HT-29 (cell line): Measurements from ENCODE around the gene BTNL9. TPM values are rescaled to one million over a fixed set of nuclear protein-coding genes. Genes with fewer than 3 reads are reported as not detected.
"Not testable (repeated sequence)": the region's sequence is repeated elsewhere in the genome, so short reads cannot be mapped to it uniquely, and the experiment has no call there.

ENCODE experiments used
- DNase-seq: peaks from one replicate; pipeline ENCODE4 v3.0.0-alpha.2; 2015; ENCODE audit warnings: low spot score
- total RNA-seq: library from RNA; depleted of rRNA; stranded (reverse); fragments of >200 nt; shearing (Covaris generic); gene quantifications from 2 replicates; pipeline ENCODE4 v1.2.3, GENCODE V29; 2014

Gene BTNL9
- total RNA-seq, 1 experiment from 2014 or later: 32.4 TPM

DNA sequence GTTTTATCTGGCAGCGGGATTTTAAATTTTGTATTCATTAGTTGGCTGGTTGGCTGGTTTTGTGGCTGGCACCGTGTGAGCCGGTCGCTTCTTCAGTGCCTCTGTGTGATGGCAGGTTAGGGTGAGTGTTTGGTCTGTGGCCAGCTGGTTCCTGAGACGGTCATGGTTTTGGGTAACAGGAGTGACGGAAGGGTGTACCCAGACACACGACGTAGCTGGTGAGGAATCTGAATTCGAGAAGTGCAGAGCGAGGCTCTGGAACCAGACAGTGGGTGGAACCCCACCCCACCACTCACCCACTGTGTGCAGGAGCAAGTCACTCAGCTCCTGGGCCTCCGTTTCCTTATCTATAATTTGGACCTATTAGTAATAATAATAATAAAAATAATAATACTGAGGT, 2.7 kb downstream of the BTNL9 start:
- DNase-seq: no peak

DNA sequence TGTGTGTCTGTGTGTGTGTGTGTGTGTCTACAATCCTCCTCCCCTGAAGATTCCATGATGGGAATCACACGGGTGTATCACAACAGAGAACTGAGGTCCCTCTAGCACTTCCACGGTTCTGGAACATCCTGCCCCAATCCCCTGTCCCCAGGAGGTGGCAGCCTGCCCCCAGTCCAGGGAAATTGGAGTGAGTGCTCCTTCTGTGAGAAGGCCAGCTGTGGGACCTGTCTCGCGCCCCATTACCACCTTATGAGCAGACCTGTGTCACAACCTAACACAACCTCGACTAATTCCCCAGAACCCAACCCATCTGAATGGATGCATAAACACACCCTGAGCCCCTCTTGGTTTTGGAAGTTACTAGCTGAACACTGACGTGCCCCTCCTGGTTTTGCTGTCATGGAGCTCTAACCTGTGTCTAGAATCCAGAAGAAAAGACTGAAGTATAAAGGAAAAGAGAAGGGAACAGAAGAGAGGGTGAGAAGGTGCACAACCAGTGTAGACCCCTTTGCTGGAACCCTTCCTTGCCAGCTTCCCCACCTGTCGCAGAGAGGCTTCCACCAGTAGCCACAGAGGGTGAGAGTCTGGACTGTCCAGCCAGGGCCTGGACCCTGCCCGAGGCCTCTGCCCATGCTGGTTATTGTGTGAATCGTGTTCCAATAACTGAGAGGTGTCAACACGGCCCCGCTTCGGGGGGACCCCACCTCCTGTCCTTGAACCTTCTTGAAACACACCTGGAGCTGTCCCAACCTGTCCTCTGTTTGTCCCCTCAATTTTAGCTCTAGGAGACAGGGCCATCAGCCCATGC, 3.4 kb downstream of the BTNL9 start:
- peak; percentile 36 for DNase-seq

- DNase-seq: no peak
These were observed 4.1 kb downstream of the BTNL9 start for GRCh38 chr5:181044093-181044599.

- peak; percentile 49 for DNase-seq
These were observed 4.7 kb downstream of the BTNL9 start for GRCh38 chr5:181044662-181045305.

DNA sequence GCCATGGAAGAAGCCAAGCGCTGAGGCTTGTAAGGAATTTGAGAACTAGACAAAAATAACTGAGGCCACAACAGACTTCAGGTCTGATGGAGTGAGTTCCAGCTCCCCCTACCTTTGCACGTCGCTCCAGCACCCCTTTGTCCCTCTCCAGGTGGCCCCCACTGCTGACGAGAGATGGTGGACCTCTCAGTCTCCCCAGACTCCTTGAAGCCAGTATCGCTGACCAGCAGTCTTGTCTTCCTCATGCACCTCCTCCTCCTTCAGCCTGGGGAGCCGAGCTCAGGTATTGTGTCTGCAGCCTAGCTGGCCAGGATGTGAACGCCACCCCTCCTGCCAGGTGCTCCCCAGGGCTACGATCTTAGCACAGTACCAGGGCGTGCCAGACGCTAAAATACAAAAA, 5.2 kb downstream of the BTNL9 start:
- peak; percentile 74 for DNase-seq

DNA sequence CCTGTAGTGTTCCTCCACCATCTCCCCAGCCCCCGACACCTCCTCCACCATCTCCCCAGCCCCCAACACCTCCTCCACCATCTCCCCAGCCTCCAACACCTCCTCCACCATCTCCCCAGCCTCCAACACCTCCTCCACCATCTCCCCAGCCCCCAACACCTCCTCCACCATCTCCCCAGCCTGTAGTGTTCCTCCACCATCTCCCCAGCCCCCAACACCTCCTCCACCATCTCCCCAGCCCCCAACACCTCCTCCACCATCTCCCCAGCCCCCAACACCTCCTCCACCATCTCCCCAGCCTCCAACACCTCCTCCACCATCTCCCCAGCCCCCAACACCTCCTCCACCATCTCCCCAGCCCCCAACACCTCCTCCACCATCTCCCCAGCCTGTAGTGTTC, 5.8 kb downstream of the BTNL9 start:
- not testable (repeated sequence) for DNase-seq

GRCh38 chr5:181047288-181047687, 7.2 kb downstream of the BTNL9 start:
- DNase-seq: no peak

- no peak for DNase-seq
These were observed 7.9 kb downstream of the BTNL9 start for GRCh38 chr5:181047921-181048320.

GRCh38 chr5:181050016-181050415, 9.9 kb downstream of the BTNL9 start:
- DNase-seq: no peak

GRCh38 chr5:181051841-181052671, 12.0 kb downstream of the BTNL9 start:
- DNase-seq: peak; percentile 12

DNA sequence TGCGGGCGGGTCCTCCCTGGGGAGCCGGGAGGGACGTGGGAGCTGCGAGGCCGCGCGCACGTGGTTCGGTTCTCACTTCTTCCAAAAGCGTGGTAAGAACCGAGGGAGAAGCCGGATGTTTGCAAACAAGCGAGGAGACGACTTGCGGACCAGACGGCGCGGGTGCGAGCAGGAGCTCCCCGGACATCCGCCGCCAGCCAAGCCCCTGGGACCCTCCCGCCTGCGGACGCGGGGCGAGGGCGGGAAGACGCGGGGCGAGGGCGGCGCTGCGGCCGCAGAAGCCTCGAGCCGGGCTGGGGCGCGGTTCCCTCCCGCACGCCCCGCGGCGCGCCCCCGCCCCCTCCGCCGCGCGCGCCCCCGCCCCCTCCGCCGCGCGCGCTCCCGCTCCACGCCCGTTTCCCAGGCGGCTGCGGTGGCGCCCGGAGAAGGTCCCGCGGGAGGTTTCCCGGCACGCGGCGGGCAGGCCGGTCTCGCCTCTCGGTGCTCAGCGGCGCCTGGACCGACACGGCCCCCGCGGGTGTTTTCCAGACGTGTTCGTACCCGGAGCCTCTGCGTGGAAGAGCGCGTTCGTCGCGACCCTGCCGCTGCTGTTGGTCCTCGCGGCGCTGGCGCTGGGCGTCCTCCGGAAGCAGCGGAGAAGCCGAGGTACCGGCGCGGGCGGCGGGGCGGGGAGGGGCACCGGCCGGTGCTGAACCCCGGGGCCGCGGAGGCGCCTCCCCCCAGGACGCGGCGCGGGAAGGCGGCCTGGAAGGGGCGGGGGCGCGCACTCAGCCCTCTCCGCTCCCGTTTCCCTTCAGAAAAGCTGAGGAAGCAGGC, 12.8 kb downstream of the BTNL9 start:
- peak; percentile 50 for DNase-seq

GRCh38 chr5:181053488-181054121, 13.5 kb downstream of the BTNL9 start:
- DNase-seq: peak; percentile 54

- no peak for DNase-seq
These were observed 14.1 kb downstream of the BTNL9 start for GRCh38 chr5:181054138-181054537.

DNA sequence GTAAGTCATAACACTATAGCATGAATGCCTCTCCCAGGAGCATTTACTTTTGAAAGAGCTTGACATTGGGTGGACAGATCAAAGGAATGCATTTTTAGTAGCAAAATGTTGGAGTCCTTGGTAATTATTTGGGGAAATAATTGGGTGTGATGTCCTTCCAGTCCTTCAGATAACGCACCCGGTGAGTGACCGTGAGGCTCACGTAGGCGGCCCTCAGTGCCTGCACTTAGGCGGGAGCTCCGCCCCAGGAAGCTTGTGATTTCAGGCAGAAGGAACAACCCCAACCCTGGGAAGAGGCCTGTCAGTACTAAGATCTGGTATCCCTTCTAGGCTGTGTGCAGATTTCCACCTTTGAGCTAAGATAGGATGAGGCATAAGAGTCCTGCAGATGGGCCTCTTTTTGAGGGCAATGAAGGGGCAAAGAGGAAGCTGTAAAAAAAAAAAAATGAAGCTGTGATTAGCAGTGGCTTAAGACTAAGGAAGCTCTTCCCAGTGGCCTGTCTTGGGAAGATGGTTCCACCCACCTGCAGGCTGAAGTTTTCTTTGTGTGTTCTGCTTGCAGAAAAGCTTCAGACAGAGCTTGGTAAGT, 14.9 kb downstream of the BTNL9 start:
- no peak for DNase-seq

DNA sequence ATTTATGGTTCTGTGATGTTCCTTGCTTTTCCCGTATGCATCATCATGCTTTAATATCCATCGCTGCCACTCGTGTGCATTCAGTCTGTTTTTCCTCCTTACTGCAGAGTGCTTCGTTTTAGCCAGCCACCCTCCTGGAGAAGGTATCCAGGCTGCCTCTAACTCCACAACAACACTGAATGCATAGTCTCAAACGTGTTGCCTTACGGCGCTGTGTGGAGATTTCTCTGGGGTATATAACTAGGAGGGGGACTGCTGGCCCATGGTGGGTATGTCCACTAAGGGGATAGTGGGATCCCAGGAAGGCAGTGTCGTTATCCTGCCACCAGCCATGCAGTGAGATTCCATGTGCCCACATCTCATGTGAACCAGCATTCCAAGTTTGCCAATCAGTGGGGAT, 16.4 kb downstream of the BTNL9 start:
- DNase-seq: no peak

DNA sequence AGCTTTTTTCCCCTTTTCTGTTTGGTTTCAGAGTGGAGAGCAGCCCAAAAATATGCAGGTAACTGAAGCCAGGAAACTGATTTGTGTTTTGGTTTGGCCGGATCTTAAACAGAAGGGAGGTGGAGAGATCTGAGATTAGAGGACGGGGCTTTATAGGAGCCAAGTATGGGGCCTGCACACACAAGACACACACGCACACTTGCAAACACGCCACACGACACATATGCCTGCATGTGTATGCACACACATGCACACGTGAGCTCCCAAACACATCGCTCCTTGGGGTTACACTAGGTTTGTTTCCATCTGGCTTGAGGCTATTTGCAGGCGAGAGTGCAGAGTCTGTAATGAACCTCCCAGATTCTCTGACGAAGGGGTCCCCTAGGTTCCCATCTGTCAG, 18.3 kb downstream of the BTNL9 start:
- no peak for DNase-seq

DNA sequence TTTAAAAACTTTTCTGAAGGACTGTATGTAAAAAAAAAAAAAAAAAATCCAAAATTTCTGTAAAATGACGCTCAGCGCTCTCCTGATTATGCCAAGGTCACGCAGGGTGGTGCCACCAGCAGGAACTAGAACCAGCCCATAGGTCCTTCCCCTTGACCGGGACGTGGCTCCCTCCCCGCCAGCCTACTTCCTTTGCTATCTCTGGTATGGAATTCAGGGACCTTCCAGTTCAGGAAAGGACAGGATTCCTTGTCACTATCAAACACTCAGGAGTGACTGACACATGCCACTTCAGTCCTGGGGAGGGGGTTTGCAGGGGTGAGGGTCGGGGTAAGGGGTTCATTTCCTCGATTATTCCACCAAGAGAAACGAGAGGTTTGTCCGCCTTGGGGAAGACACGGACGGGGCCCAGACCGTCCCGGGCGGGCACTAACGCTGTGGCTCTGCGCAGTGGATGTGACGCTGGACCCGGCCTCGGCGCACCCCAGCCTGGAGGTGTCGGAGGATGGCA, 18.8 kb downstream of the BTNL9 start:
- DNase-seq: no peak

DNA sequence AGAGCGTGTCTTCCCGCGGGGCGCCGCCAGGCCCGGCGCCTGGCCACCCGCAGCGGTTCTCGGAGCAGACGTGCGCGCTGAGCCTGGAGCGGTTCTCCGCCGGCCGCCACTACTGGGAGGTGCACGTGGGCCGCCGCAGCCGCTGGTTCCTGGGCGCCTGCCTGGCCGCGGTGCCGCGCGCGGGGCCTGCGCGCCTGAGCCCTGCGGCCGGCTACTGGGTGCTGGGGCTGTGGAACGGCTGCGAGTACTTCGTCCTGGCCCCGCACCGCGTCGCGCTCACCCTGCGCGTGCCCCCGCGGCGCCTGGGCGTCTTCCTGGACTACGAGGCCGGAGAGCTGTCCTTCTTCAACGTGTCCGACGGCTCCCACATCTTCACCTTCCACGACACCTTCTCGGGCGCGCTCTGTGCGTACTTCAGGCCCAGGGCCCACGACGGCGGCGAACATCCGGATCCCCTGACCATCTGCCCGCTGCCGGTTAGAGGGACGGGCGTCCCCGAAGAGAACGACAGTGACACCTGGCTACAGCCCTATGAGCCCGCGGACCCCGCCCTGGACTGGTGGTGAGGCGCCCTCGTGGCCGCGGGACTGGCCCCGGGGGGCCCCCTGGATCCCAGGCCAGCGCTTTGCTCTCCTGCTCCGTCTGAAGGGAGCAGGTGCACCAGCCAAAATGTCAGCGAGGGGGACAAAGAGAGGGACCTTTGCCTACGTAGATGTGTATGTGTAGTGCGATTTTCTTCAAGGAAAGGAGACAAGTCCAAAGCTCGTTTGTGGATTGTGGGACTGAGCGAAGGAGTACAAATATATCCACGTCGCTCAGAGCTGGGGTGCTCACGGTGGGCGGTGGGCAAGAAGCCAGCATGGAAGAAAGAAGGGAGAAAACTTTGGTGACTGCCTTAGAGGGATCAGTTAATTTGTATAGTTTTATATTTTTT, 19.5 kb downstream of the BTNL9 start:
- DNase-seq: no peak

DNA sequence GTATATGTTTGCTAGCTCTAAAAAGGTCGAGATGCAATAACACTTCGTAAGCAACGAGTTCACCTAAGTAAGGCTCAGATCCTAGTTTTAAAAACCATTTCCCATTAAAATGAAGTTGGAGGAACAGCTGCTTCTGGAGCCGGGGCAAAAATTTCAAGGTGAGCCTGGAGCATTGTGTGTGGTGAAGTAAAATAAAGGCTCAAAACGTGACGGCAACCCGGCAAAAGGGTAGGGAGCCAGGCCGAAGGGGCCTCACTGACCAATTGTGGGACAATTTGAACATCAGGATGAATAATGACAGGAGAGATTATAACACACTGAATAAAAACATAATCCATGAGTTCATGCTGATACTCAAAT, 20.1 kb downstream of the BTNL9 start:
- DNase-seq: no peak
